ENCODE results near the gene DISP2. TPM values are rescaled to one million over a fixed set of nuclear protein-coding genes. Genes with fewer than 3 reads are reported as not detected.

The DISP2 gene
- total RNA-seq, 1 experiment from 2014 or later: 0.62 TPM

DNA sequence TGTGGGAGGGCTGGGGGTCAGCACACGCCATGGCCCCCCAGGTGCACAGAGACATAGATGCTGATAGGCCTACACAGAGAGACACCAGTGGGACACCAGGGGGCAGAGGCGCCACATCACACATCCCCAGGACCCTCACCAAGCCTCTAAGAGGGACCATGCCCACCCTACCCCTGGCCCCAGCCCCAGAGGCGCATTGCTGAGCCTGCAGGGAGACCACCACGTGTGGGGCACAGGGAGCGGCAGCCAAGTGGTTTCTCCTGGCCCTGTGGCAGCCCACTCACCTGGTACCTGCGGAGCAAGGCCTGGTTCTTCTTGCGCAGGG, 18.4 kb upstream of the DISP2 start:
- DNase-seq (ENCODE audit: low spot score): no peak
- no peaks in the 10 kb centered on the region for H3K36me3 ChIP-seq (ENCODE audit: insufficient read depth, low read length, poor library complexity, severe bottlenecking)

DNA sequence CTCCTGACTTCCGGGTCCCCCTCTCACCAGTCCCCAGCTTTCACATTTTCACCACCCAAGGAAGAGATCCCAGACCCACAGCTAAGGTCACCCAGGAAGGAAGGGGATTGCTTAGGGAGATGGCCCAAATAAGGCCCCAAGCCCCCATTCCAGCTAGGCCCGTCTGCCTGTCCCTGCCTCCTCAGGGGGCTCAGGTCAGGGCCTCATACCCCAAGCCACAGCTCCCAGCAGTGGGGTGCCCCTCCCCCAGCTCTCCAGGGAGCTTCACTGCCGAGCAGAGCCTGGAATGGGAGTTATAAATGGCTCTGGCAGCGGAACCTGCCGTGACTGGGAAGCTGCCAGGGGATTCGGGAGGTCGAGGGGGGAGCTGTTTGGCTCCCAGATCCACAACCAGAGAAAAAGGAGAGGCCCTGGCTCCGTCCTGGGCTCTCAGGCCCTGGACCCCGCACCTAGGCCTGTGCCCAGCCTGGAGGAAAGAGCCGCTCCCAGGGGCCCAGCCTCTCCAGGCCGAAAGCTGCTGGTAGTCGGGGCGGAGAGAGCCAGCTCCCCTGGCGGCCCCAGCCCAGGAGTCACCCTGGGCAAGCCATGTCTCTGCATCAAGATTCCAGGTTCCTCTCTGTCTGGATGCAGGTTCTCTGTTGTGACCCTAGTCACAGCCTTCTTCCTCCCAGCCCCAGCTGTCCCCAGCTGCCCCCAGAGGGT, 17.8 kb upstream of the DISP2 start:
- peak; percentile 72 for DNase-seq (ENCODE audit: low spot score)
- H3K4me1 ChIP-seq (ENCODE audit: insufficient read depth, low read length, poor library complexity, severe bottlenecking): peaks cover 58% of the 10 kb centered on the region
- H3K27ac ChIP-seq (ENCODE audit: low read depth, low read length, poor library complexity, severe bottlenecking): peak overlapping the region; percentile 87
- peak overlapping the region; percentile 17 for H3K4me3 ChIP-seq (ENCODE audit: low read depth, low read length, poor library complexity, severe bottlenecking)
- no TSS peak for BruUV-seq (replicated peaks)
- ChIA-PET CTCF (interaction anchor here (0.5 to 4.0 kb wide), 7 partner anchors 16 to 249 kb away, joined by 3 to 25 read pairs (median 4); partner anchors contain the start of genes ANKRD63 and INAFM2), POLR2A (ENCODE audit: low non-redundant PET) (interaction anchor here (0.6 kb wide), 1 partner anchor 539 kb away, joined by 13 read pairs; no protein-coding TSS in a partner anchor)
- H3K9me3 ChIP-seq (ENCODE audit: low read depth, low read length, poor library complexity, severe bottlenecking): no peaks in the 10 kb centered on the region
- H3K36me3 ChIP-seq (ENCODE audit: insufficient read depth, low read length, poor library complexity, severe bottlenecking): no peaks in the 10 kb centered on the region
- TF ChIP-seq, protein P1, sequence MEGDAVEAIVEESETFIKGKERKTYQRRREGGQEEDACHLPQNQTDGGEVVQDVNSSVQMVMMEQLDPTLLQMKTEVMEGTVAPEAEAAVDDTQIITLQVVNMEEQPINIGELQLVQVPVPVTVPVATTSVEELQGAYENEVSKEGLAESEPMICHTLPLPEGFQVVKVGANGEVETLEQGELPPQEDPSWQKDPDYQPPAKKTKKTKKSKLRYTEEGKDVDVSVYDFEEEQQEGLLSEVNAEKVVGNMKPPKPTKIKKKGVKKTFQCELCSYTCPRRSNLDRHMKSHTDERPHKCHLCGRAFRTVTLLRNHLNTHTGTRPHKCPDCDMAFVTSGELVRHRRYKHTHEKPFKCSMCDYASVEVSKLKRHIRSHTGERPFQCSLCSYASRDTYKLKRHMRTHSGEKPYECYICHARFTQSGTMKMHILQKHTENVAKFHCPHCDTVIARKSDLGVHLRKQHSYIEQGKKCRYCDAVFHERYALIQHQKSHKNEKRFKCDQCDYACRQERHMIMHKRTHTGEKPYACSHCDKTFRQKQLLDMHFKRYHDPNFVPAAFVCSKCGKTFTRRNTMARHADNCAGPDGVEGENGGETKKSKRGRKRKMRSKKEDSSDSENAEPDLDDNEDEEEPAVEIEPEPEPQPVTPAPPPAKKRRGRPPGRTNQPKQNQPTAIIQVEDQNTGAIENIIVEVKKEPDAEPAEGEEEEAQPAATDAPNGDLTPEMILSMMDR (conservative IDR thresholded peaks at IDR 0.05; ENCODE audit: low read depth, low read length): no peak
- no peak for TF ChIP-seq EZH2 (IDR thresholded peaks at IDR 0.05; ENCODE audit: borderline replicate concordance, low read depth, low read length, poor library complexity, severe bottlenecking)
- H3K27me3 ChIP-seq (replicated peaks; ENCODE audit: insufficient read depth, low read depth, low read length, poor library complexity): no peaks in the 10 kb centered on the region
- intact Hi-C loops (cut with micrococcal nuclease; ENCODE audit: unreplicated experiment): loop anchor here (10.0 kb wide), 1 partner anchor 175 kb away; no protein-coding TSS in a partner anchor

More for the DNA sequence above, 18.4 kb upstream of the DISP2 start:
- Histone ChIP-seq H3K4me3 (ENCODE audit: low read depth, low read length, poor library complexity, severe bottlenecking) (peak overlapping the region; percentile 17), H3K27ac (ENCODE audit: low read depth, low read length, poor library complexity, severe bottlenecking) (peak overlapping the region; percentile 87), H3K27me3 (replicated peaks; ENCODE audit: insufficient read depth, low read depth, low read length, poor library complexity) (no peaks in the 10 kb centered on the region), H3K9me3 (ENCODE audit: low read depth, low read length, poor library complexity, severe bottlenecking) (no peaks in the 10 kb centered on the region), H3K4me1 (ENCODE audit: insufficient read depth, low read length, poor library complexity, severe bottlenecking) (peaks cover 64% of the 10 kb centered on the region)
- intact Hi-C loops (cut with micrococcal nuclease; ENCODE audit: unreplicated experiment): no loop called here
- ChIA-PET POLR2A (ENCODE audit: low non-redundant PET) (no interaction called here), CTCF (interaction anchor here (0.5 to 4.0 kb wide), 3 partner anchors 29 to 250 kb away, joined by 3 to 25 read pairs (median 4); no protein-coding TSS in a partner anchor)
- BruUV-seq (replicated peaks): no TSS peak
- TF ChIP-seq EZH2 (IDR thresholded peaks at IDR 0.05; ENCODE audit: borderline replicate concordance, low read depth, low read length, poor library complexity, severe bottlenecking): no peak
- TF ChIP-seq, protein P1 (conservative IDR thresholded peaks at IDR 0.05; ENCODE audit: low read depth, low read length): peak; percentile 44; the same call in 1 of the 2 replicates

DNA sequence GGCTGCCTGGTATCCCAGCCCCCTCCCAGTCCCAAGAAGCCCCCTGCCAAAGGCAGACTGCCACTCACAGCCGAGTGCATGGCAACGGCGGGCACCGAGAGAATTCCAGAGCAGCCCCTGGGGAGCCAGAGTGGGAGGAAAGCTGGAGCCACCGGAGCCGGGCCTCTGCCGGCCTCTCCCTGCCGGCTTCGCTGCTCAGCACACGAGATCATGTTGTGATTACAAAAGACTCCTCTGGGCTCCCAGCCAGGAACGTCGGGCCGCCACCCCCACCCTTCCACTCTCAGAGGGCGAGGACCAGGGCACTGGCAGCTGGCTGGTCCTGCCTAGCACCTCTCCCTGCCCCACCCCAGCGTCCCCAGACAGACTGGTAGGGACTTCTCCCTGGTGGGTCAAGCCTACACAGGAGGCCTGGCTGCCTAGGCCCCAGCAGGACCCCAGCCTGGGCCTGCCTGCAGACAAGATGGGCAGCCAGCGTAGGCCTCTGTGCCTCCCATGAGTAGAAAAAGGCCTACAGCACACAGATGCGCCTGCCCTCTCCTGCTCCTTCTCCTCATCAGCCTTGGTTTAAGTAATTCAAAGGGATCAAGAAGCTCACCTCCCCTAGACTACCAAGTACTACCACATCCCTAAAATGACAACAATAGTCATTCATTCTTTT, 17.1 kb upstream of the DISP2 start, which contains the start of gene CCDC9B:
Gene CCDC9B, minus strand, starts transcription at position 200 of the 661 bp plus-strand sequence. Its CDS starts 120 bp downstream, at position 80.
- no TSS peak for BruUV-seq (replicated peaks)
- intact Hi-C loops (cut with micrococcal nuclease; ENCODE audit: unreplicated experiment): loop anchor here (10.0 kb wide), 1 partner anchor 174 kb away; no protein-coding TSS in a partner anchor
- ChIA-PET CTCF (interaction anchor here (0.6 to 4.0 kb wide), 8 partner anchors 16 to 94 kb away, joined by 3 to 25 read pairs (median 4); partner anchors contain the start of genes ANKRD63 and INAFM2), POLR2A (ENCODE audit: low non-redundant PET) (interaction anchor here (0.6 kb wide), 2 partner anchors 12 to 538 kb away, joined by 3 to 13 read pairs; no protein-coding TSS in a partner anchor)
- no peaks in the 10 kb centered on the region for H3K9me3 ChIP-seq (ENCODE audit: low read depth, low read length, poor library complexity, severe bottlenecking)
- DNase-seq (ENCODE audit: low spot score): peak; percentile 86
- peak within 1 kb of the TSS; percentile 87 for H3K27ac ChIP-seq (ENCODE audit: low read depth, low read length, poor library complexity, severe bottlenecking)
- peak within 1 kb of the TSS; percentile 17 for H3K4me3 ChIP-seq (ENCODE audit: low read depth, low read length, poor library complexity, severe bottlenecking)
- TF ChIP-seq, protein P1 (conservative IDR thresholded peaks at IDR 0.05; ENCODE audit: low read depth, low read length): no peak
- no peaks in the 10 kb centered on the region for H3K36me3 ChIP-seq (ENCODE audit: insufficient read depth, low read length, poor library complexity, severe bottlenecking)
- H3K4me1 ChIP-seq (ENCODE audit: insufficient read depth, low read length, poor library complexity, severe bottlenecking): peaks cover 51% of the 10 kb centered on the region
- no peaks in the 10 kb centered on the region for H3K27me3 ChIP-seq (replicated peaks; ENCODE audit: insufficient read depth, low read depth, low read length, poor library complexity)

All from A673 (cell line).